Activated gamma-delta T cell treated with Interleukin-2 at 50 U/mL for 16 hours (primary cell): Measurements from ENCODE around the gene HNF4A.
"Not testable (repeated sequence)": the region's sequence is repeated elsewhere in the genome, so short reads cannot be mapped to it uniquely, and the experiment has no call there.

ENCODE experiments used
- DNase-seq: peaks from one replicate; pipeline ENCODE4 v3.0.0-alpha.2; 2020

The HNF4A gene

DNA sequence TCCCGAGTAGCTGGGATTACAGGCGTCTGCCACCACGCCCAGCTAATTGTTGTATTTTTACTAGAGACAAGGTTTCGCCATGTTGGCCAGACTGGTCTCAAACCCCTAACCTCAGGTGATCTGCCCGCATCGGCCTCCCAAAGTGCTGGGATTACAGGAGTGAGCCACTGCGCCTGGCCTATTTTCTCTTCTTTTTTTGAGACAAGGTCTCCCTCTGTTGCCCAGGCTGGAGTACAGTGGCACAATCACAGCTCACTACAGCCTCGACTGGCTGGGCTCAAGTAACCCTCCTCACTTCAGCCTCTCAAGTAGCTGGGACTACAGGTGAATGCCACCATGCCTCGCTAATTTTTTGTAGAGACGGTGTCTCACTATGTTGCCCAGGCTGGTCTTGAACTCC is 9.6 kb upstream of the HNF4A start:
- not testable (repeated sequence) for DNase-seq

DNA sequence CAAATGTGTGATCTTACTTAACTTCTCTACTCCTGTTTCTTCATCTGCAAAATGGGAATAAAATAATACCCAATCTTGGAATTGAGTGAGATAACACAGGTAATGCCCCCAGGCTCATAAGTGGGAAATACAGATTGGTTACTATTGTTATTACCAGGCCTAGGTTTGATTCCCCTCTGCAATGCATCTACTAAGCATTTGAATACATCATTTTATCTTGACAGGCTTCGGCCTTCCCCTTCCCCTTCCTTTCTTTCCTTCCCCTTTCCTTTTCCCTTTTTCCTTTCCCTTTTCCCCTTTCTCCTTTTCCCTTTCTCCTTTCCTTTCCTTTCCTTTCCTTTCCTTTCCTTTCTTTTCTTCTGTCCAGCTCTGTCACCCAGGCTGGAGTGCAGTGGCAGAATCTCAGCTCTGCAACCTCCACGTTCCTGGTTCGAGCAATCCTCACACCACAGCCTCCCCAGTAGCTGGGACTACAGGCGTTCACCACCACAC is 7.3 kb upstream of the HNF4A start:
- no peak for DNase-seq

GRCh38 chr20:44349349-44349748 is 6.2 kb upstream of the HNF4A start:
- no peak for DNase-seq

- no peak for DNase-seq
Observed at GRCh38 chr20:44350567-44350966, 4.9 kb upstream of the HNF4A start.

GRCh38 chr20:44354979-44355497 is 461 bp upstream of the HNF4A start:
- DNase-seq = no peak

DNA sequence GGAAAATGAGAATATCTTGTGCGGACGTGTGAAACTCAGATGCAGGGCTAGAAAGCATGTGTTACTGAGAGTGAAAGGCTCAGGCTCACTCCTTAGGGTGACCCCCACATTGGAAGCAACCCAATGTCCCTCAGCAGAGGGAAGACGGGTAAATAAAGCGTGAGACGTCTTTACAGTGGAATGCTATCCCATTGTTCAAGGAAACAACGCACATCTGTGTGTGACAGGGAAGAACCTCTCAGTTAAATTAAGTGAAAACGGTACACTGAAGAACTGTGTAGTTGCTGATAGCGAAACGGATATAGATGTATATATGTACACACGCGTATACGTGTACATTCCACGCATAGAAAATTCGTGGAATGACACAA is 839 bp downstream of the HNF4A start:
- no peak for DNase-seq

DNA sequence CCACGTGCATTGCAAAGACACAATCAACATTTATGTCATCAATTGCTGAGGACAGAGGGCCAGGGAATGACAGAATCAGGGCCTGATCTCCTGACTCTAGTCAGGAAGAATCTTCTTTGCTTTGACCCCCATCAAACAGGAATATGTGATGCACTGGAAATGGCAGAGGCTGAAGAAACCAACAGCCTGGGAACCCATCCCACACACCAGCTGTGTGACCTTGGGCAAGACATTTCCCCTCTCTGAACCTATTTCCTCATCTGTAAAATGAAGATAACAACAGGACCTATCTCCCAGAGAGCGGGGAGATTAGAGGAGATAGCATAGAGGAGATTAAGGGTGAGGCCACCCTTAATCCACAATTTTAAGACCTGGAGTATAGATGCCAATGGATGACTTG is 1.5 kb downstream of the HNF4A start:
- DNase-seq = no peak

- no peak for DNase-seq
Observed at GRCh38 chr20:44357555-44358125, 2.1 kb downstream of the HNF4A start.

DNA sequence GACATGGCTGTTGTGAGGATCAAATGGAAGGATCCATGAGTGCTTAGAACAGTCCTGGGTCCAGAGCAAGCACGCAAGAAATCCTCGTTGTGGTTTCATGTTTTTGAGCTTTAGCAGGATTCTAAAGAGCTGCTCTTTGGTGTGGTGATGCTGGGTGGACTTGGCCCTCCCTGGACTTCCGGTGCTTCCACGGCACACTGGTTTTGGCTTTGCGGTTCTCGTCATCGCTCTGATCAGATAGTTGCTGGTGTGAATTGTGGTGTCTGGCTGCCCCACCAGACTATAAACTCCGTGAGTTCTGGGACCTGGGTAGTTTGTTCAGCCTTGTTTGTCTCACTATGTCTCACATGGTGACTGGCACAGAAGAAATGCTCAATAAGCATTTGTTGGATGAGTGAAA is 3.3 kb downstream of the HNF4A start:
- DNase-seq = no peak

- no peak for DNase-seq
Observed at GRCh38 chr20:44360221-44360620, 4.7 kb downstream of the HNF4A start.

DNA sequence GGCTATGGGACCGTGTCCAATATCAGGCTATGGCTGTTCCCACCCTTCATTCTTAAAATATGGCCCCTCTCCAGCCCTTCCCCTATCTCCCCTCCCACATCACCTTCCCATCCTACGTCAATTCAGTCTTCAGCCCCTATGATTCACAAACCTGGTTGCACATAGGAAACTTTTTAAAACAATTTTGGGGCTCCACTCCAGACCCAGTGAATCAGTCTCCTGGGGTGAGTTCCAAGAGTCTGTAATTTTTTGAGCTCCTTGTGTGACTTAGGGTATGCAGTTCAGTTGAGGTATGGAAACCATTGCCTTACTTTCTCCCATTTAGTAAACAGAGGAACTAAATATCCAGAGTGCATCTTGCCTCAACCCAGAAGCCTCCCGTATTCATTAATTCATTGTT is 5.5 kb downstream of the HNF4A start:
- DNase-seq = no peak

GRCh38 chr20:44362466-44362940 is 7.0 kb downstream of the HNF4A start:
- no peak for DNase-seq

DNA sequence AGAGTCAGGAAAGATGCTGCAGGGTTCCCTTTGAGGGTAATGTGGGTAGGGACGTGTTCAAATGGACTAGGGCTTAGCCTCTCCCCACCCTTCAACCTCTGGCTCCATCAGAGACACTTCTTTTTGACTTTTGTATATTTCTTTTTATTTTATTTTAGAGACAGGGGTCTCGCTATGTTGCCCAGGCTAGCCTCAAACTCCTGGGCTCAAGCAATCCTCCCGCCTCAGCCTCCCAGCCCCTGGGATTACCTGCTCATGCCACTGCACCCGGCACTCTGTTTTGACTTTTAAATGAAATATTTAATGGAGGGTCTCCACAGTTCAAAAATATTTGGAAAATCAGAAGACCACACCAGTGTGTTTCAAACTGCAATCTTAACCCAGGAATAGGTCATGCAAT is 8.6 kb downstream of the HNF4A start:
- no peak for DNase-seq

- DNase-seq = no peak
Observed at GRCh38 chr20:44364780-44365179, 9.3 kb downstream of the HNF4A start.

DNA sequence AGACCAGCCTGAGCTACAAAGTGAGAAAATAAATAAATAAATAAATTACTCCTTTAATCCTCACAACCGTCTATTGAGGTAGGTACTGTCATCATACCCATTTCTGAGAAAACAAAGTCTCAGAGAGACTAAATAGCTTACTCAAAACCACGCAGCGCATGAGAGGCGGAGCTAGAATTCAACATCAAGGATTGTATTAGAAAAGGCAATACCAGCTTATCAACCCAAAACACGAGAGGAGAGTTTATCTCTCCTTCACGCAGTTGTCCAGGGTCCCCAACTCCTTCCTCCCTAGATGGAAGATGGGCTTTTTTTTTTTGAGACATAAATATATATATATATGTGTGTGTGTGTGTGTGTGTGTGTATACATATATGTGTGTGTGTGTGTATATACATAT is 12.2 kb downstream of the HNF4A start:
- DNase-seq = no peak

DNA sequence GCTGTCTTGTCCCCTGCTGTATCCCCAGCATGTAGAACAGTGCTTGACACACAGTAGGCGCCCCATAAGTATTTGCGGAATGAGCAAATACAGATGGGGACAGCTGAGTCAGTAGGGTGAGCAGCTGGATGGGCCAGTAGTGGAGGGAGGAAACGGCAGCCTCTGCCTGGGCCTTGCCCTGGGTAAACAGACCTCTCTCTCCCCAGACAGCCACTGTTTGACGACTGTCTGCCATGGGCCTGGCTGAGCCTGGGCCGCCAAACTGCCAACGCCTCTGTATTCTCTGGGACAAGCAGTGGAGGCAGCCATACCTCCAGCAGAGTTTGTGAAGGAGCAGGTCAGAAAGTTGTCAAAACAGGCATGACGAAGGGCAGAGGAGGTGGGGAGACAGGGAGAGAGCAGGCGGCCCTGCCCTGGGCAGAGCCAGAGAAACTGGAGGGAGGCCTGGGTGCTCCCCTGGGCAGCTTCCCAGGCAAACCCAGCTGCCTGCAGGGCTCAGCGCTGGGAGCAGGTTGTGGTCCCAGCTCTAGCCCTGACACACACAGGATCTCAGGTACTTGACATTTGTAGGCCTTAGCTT is 15.2 kb downstream of the HNF4A start:
- no peak for DNase-seq

- DNase-seq = no peak
Observed at GRCh38 chr20:44382641-44383040, 27.1 kb downstream of the HNF4A start.

GRCh38 chr20:44384423-44385027 is 29.0 kb downstream of the HNF4A start:
- peak; percentile 85 for DNase-seq

GRCh38 chr20:44388466-44389023 is 33.0 kb downstream of the HNF4A start:
- peak; percentile 54 for DNase-seq

- no peak for DNase-seq
Observed at GRCh38 chr20:44389871-44390270, 34.4 kb downstream of the HNF4A start.

DNA sequence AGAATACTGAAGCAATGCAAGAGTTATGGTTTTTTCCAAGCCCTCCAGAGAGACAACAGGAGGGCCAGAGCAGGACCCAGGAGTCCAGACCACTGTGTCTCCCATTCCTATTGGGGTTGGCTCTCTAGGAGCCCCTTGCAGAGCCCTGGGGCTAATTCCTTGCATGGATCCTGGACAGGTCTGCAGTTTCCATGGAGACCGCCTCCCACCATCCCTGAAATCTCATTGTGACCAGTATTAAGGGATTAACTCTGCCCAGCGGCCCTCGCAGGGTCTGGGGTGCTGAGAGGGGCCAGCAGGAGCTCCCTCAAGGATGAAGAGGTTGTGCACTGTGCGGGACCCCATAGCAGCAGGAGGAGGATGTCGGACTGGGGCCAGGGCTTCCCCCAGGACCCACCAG is 34.8 kb downstream of the HNF4A start:
- no peak for DNase-seq

- no peak for DNase-seq
Observed at GRCh38 chr20:44392088-44392775, 36.7 kb downstream of the HNF4A start.
